ENCODE results near the gene FAM120A.

FAM120A gene

GRCh38 chr9:93592643-93593021 is 141.1 kb downstream of the FAM120A start:
- DNase-seq (ENCODE audit: low spot score), result no peak

- DNase-seq (ENCODE audit: low spot score), result no peak
These were observed 141.7 kb downstream of the FAM120A start for GRCh38 chr9:93593144-93593658.

DNA sequence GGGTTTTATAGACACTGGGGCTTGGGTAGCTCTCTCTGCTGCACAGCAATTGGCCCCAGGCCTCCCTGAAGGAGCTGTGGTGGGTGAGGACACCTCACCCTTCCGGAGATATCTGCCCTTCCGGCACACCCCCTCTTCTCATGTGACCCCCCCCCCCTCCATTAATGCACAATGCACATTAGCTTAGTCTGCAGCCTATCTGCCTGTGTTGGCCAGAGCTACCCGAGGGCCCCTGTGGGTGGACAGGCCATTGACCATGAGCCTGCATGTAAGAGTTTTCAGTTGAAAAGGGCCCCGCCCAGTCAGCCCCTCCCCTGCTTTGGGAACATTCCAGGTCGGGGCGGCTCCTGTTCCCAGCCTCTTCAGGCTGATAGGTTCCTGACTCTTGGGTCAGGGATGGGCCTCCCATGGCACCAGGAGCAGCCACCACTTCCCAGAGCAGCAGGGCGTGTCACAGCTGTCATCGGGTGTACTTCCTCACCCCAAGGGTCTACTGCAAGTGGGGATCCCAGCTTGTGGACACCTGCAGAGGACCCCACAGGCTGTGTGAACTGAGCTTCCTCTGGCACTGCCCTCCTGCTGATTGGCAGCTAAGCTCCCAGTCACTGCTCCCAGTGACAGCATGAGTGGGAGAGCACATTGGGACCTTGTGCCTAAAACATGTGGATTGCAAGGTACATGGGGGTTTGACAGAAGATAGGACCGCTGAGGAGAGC is 142.7 kb downstream of the FAM120A start:
- no peak for DNase-seq (ENCODE audit: low spot score)

GRCh38 chr9:93595461-93595860 is 144.0 kb downstream of the FAM120A start:
- no peak for DNase-seq (ENCODE audit: low spot score)

- DNase-seq (ENCODE audit: low spot score), result no peak
These were observed 144.4 kb downstream of the FAM120A start for GRCh38 chr9:93595861-93596365.

- no peak for DNase-seq (ENCODE audit: low spot score)
These were observed 144.9 kb downstream of the FAM120A start for GRCh38 chr9:93596399-93596798.

DNA sequence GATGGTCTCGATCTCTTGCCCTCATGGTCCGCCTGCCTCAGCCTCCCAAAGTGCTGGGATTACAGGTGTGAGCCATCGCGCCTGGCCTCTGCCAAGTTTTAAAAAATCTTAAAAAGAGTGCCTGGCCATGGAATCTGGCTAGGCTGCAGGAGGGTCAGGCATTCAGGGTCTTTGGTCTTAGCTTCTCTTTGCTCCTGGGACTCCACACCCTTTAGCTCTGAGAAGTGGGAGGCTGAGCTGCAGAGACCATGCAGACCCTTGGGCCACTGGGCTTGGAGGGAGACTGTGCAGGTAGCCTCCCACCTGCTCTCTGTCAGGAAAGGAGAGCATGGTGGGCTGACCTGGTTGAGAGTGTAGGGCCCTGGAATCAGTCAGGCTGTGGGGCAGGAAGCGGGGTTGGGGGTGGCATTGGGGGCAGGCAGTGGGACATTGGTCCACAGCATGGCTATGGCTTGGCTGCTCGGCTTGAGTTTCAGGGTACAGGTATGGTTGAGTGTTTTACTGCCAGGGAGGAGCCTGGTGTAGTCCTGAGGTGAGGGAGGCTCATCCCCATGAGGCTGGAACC is 145.7 kb downstream of the FAM120A start:
- no peak for DNase-seq (ENCODE audit: low spot score)

DNA sequence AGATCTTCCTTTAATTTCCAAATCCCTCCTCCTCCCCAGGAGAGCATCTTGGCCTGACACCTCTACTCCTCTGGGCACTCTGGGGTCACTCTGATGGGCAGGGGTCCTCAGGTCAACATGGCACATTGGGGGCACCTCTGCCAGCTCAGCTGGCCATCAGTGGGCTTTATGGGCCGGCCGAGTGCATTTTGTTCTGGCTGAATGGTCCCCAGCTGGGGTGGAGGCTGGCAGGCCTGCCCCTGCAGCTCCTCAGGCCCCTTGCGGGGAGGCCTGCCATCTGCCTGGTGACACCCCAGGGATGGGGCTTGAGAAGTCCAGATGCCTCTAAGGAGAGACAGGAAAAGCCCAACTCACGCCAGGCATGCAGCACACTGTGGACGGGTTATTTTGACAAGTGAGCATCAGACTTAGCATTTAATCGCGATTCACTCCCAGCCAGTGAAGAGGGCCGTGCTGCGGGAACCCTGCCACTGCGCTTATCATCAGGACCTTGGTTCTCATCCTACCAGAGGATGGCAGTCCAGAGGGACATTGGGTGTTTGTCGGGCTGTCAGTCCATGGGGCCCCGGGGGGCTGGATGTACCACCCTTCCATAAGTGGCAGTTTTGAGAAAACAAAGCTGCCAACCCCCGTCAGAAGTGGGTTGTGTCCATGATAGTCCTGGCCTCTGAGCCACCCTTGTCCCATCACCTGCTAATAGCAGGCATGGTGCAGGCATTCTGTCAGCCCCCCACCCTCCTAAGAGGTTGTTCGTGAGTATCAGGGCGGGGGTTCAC is 146.6 kb downstream of the FAM120A start:
- no peak for DNase-seq (ENCODE audit: low spot score)

DNA sequence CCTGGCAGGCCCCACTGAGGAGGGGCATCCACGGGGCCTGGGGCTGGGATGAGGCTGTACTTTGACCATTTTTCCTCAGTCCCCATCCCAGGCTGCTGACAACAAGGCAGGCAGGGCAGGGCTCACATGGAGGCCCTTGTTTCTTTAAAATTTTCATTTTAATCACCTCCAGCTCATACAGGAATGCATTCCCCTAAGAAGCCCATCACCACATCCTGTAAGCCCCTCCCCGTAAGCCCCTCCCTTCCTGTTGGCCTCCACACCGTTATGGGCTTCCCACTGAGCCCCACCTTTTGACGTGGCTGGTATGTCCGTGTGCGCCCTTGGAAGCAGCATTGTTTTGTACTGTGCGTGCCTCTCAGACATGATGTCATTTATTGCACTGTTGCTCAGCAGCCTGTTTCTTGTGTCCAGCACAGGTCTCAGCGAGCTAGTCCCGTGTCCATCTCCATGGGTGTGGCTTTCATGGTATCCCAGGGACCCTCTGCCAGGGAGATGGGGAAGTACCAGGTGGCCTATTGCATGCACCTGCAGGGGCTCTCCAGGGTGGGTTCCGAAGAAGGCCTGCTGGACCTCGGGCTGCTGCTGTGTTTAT is 147.3 kb downstream of the FAM120A start:
- DNase-seq (ENCODE audit: low spot score), result no peak

DNA sequence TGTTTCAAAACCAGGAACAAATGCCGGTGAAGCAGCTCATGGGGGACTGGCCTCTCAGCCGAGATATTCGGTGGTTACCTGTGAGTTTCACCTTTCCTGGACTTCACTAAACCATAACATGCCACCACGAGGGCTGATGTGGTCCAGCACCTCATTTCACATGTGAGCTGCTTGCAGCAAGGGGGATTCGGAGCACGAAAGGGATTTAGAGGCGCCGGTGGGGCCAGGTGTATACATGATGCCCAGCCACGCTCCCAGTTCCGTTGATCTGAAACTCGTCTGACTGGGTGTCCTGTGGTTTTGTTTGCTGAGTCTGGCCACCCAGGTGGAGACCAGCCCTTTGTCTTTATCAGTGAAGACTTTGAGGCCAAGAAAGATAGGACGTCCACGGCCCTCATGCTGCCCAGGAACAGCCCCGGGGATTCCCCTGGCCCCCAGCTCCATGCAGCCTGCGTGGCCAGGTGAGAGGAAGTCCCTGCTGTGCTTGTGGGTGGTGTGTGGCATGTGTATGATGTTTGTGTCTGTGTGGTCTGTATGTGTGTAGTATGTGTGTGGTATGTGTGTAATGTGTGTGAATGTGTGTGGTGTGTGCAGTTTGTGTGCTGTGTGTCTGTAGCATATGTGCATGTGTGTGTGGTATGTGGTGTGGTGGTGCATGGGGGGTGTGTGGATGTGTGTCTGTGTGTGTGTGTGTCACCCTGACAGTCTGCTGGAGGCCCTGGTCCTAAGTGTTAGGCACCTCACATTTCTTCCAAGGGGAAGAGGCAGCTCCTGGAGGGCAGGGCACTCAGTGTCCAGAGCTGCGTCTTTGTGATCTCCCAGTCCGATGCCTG is 148.3 kb downstream of the FAM120A start:
- DNase-seq (ENCODE audit: low spot score), result no peak

DNA sequence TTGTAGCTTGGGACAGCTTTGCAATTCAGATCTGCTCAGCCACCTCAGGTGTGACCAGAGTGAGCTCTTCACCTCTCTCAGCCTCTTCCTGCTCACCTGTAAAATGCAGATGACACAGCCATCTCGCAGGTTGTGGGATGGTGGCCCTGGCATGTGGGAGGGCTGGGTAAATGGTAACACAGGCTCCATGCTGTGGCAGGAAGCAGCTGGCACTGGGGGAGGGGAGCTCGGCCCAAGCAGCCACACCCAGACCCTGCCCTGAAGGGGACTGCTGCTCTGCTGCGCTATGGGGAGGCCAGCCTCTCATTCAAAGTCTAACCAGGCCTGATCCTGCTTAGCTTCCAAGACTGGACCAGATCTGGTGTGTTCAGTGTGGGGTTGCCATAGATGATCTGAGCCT is 149.0 kb downstream of the FAM120A start:
- no peak for DNase-seq (ENCODE audit: low spot score)

DNA sequence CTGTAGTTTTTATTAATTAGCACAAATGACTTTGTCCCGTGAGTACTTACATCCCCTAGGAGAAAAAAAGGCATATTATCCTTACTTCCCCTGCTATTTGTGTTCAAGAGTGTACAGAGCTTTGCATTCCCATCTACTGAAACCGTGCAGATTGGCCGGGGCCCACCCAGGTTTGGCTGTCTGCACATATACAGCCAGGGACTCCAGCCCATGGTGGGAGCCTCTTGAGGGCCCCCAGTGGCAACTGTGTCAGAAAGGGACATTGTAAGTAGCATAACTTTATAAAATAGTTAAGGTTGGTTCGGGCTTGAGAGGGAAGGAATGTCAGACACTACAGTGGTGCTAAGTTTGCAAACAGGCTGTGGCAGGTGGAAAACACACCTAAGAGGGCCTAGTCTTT is 149.6 kb downstream of the FAM120A start:
- DNase-seq (ENCODE audit: low spot score), result no peak

DNA sequence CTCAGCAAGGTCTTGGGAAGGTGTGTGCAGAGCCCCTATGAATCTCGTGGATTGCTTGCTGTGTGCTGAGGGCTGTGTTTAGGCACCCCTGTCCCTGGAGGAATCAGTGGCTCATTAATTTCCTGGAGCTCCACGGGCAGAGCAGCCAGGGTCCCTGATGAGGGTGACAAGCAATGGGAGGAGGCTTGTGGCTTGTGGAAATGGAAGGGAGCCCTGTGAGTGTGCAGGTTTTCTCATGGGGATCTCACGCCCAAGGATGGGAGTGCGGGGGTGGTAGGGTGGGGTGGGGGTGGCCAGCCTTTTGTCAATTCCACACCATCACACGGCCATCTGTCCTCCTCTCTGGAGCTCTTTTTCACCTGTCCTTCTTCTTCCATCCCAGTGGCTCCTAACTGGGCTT is 150.2 kb downstream of the FAM120A start:
- no peak for DNase-seq (ENCODE audit: low spot score)

GRCh38 chr9:93603011-93603410 is 151.5 kb downstream of the FAM120A start:
- no peak for DNase-seq (ENCODE audit: low spot score)

DNA sequence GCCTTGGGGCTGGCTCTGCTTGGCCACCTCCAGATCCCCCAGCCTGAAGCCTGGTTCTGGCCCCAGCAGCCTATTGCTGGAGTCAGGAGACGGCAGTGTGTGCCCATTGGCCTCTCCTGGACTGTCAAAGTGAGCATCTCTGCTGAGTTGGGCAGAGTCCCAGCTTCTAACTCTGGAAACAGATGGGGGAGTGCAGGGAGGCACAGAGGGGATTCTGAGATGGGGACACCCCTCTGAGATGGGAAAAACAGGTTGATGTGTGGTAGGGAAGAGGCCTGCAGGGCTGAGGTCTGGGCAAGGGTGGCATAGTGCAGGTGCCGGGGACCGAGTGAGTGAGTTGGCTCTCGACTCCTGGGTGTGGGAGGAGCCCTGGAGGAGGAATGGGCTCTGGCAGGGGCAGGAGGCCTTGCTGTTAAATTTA is 152.4 kb downstream of the FAM120A start:
- no peak for DNase-seq (ENCODE audit: low spot score)

GRCh38 chr9:93606187-93606586 is 154.7 kb downstream of the FAM120A start:
- no peak for DNase-seq (ENCODE audit: low spot score)

- DNase-seq (ENCODE audit: low spot score), result no peak
These were observed 158.7 kb downstream of the FAM120A start for GRCh38 chr9:93610206-93610605.

DNA sequence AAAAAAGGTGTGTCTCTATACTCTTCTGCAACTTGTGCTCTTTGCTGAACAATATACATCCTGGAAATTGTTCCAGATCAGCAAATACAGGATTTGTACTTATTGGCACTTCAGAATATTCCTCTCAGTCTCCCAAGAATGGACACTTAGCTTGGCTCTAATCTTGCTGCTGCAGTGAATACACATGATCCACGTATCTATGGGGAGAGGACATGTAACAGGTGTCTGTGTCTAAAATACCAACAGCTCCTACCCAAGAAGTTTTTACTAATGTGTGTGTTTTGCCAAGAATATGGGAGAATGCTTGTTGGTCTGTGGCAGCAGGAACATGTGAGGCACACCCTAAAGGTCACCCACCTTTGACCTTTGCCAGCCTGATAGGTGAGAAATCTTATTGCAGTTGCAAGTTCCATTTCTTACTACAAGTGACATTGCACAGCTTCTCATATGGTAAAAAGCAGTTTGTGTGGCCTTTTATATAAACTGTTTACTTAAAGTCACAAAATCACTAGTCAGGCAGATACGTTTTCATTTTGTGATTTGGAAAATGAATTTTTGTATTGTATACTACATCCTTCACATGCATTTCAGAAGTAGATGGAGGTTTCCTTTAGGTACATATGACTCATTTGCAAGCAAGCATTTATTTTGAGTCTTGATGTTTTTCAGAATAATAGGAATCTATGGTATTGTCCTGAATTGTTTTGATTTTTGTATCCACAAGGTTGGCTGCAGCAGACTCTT is 160.7 kb downstream of the FAM120A start:
- no peak for DNase-seq (ENCODE audit: low spot score)

GRCh38 chr9:93612796-93613154 is 161.3 kb downstream of the FAM120A start:
- no peak for DNase-seq (ENCODE audit: low spot score)

GRCh38 chr9:93613174-93613573 is 161.7 kb downstream of the FAM120A start:
- no peak for DNase-seq (ENCODE audit: low spot score)
